K562 (cell line): ENCODE data around the gene TDO2. TPM values are rescaled to one million over a fixed set of nuclear protein-coding genes. Genes with fewer than 3 reads are reported as not detected.
"Not testable (repeated sequence)": the region's sequence is repeated elsewhere in the genome, so short reads cannot be mapped to it uniquely, and the experiment has no call there.

Experiments used
- ATAC-seq: fragments of 200-7000 bp; cut with Tn5 transposase; 3 replicates; pipeline ENCODE4 v1.9.1; 2020; ENCODE audit warnings: moderate library complexity
- BruUV-seq: library from RNA; stranded (reverse); fragments of 400-500 nt; replicated peaks from 2 replicates; lab custom pipeline; 2021; lab: Mats Ljungman, UMichigan
- CTCF ChIA-PET: fragments of 300-600 bp; formaldehyde crosslinking; extraction: SDS; loops from one replicate; lab custom pipeline; 2021; ENCODE audit warnings: low intra/inter-chr PET ratio; lab: Yijun Ruan, JAX
- POLR2A ChIA-PET: fragments of 300-600, 350-650 bp; sonication (Branson Sonifier 250); formaldehyde crosslinking; extraction: SDS; loops from one replicate; lab custom pipeline; 2021; ENCODE audit warnings: antibody characterized with exemption, inconsistent platforms; lab: Yijun Ruan, JAX
- DNase-seq, 4 experiments: peaks; one replicate each; pipeline versions ENCODE4 v3.0.0 to v3.0.0-alpha.2; 2011 to 2018; ENCODE audit warnings: low spot score in 3 of 4, mixed read lengths in 3 of 4; ENCODE audit errors: extremely low read depth in 1 of 4
- FAIRE-seq: peaks from 2 replicates; lab custom pipeline; 2011; peaks lifted over from hg19 to GRCh38; lab: Jason Lieb, UNC
- H2AFZ ChIP-seq: 2 replicates; pipeline ENCODE4 v1.6.0; 2011; ENCODE audit warnings: low read depth, low read length, control low read depth, inconsistent platforms
- H3K27ac ChIP-seq: fragments of 200-600 bp; 3 replicates; pipeline ENCODE4 v1.8.0; 2011; ENCODE audit warnings: low read depth, mild to moderate bottlenecking, control low read depth, inconsistent platforms, low read length, moderate library complexity, mixed read lengths; ENCODE audit errors: extremely low read depth
- H3K27me3 ChIP-seq, 2 experiments: fragments of 300-600 bp in 1 of 2; 2 replicates in 1 of 2; 3 replicates in 1 of 2; pipeline versions ENCODE4 v1.6.0 to v1.8.0; 2011; ENCODE audit warnings: inconsistent platforms in 2 of 2, low read length in 2 of 2, mild to moderate bottlenecking in 1 of 2, mixed read lengths in 1 of 2, moderate library complexity in 1 of 2; ENCODE audit not compliant: control insufficient read depth in 2 of 2, insufficient read depth in 2 of 2
- H3K36me3 ChIP-seq: fragments of 300-600 bp; 3 replicates; pipeline ENCODE4 v1.8.0; 2011; ENCODE audit warnings: mild to moderate bottlenecking, low read length, inconsistent platforms; ENCODE audit not compliant: control insufficient read depth, insufficient read depth
- H3K4me1 ChIP-seq, 2 experiments: fragments of 200-600 bp in 1 of 2; replicated peaks in 1 of 2; 2 replicates in 1 of 2; 3 replicates in 1 of 2; pipeline versions ENCODE4 v1.5.1 to v1.8.0; 2011; ENCODE audit warnings: inconsistent platforms in 2 of 2, low read length in 2 of 2, mild to moderate bottlenecking in 1 of 2, mixed read lengths in 1 of 2, moderate library complexity in 1 of 2; ENCODE audit not compliant: control insufficient read depth in 2 of 2, insufficient read depth in 2 of 2
- H3K4me2 ChIP-seq: 2 replicates; pipeline ENCODE4 v1.6.1; 2011; ENCODE audit warnings: low read length, control low read depth, inconsistent platforms, mixed read lengths; ENCODE audit not compliant: insufficient read depth
- H3K4me3 ChIP-seq: fragments of 200-600 bp; sonication (generic), shearing (Covaris generic); 2 replicates; pipeline ENCODE4 v1.5.1; 2016; ENCODE audit warnings: control low read depth, inconsistent platforms
- H3K79me2 ChIP-seq: fragments of 200-600 bp; 3 replicates; pipeline ENCODE4 v1.8.0; 2011; ENCODE audit warnings: low read length, inconsistent platforms; ENCODE audit not compliant: control insufficient read depth, insufficient read depth
- H3K9ac ChIP-seq, 2 experiments: 2 replicates each; pipeline versions ENCODE4 v1.6.0 to v1.6.1; 2011; ENCODE audit warnings: low read depth in 2 of 2, low read length in 2 of 2, control low read depth in 1 of 2, inconsistent platforms in 1 of 2, mild to moderate bottlenecking in 1 of 2, mixed read lengths in 1 of 2; ENCODE audit not compliant: insufficient read depth in 1 of 2
- H3K9me1 ChIP-seq: one replicate; pipeline ENCODE4 v1.6.0; 2011; ENCODE audit warnings: inconsistent platforms, mild to moderate bottlenecking, low read length, moderate library complexity; ENCODE audit not compliant: control insufficient read depth, insufficient read depth
- H3K9me3 ChIP-seq: replicated peaks from 2 replicates; pipeline ENCODE4 v1.5.1; 2011; ENCODE audit warnings: low read depth, low read length, inconsistent platforms; ENCODE audit not compliant: control insufficient read depth, insufficient read depth
- H4K20me1 ChIP-seq: replicated peaks from 2 replicates; pipeline ENCODE4 v1.6.1; 2011; ENCODE audit warnings: low read length, inconsistent platforms, mixed read lengths; ENCODE audit not compliant: control insufficient read depth, insufficient read depth
- NCOA6 ChIP-seq: fragments of 450-650 bp; IDR thresholded peaks from 2 replicates; pipeline ENCODE4 v1.6.1; 2017; ENCODE audit warnings: mild to moderate bottlenecking
- POLR3G ChIP-seq: IDR thresholded peaks from 2 replicates; pipeline ENCODE4 v1.6.1; 2011; ENCODE audit not compliant: insufficient read length, insufficient replicate concordance; ENCODE audit errors: extremely low read depth
- TBP ChIP-seq: optimal IDR thresholded peaks from 2 replicates; pipeline ENCODE3; 2011; ENCODE audit warnings: low read depth, low read length, improper control_type of control experiment
- WGBS: fragments of 100-300 bp; shearing (Covaris generic); methylation state at CpG from one replicate; pipeline ENCODE4 v1.1.6; 2016; ENCODE audit warnings: low coverage, mixed read lengths; ENCODE audit not compliant: insufficient coverage; ENCODE audit errors: missing lambda C conversion rate; 5-methylcytosine and 5-hydroxymethylcytosine counted together
- in situ Hi-C: fragments of 300-500 bp; cut with MboI; formaldehyde crosslinking; loops from 4 replicates; pipeline ENCODE4 v1.15.0; 2018; ENCODE audit warnings: inconsistent platforms, mixed read lengths
- intact Hi-C: fragments of 100-400 bp; cut with micrococcal nuclease; formaldehyde crosslinking; loops from 2 replicates; pipeline ENCODE4 v1.14.2; 2022
- polyA plus RNA-seq, 8 experiments: library from polyadenylated mRNA; depleted of rRNA in 4 of 8; stranded (reverse) in 5 of 8; unstranded in 3 of 8; fragments of >200 nt; fragmentation: Nextera tagmentation in 2 of 8; fragmentation: Illumina TruSeq in 1 of 8; extraction: Ambion mirVana in 2 of 8; extraction: Trizol in 1 of 8; gene quantifications; 2 replicates each; pipeline versions ENCODE4 v1.2.1 to v1.2.3, GENCODE V29; 2011 to 2014; ENCODE audit warnings: inconsistent platforms in 1 of 8, missing spikeins in 1 of 8
- total RNA-seq, 7 experiments: library from RNA; depleted of rRNA in 6 of 7; stranded (reverse); fragments of >200 nt in 6 of 7; fragmentation: Illumina TruSeq in 2 of 7; extraction: Trizol in 2 of 7; gene quantifications; 2 replicates each; pipeline versions ENCODE4 v1.2.1 to v1.2.3, GENCODE V29; 2011 to 2021; ENCODE audit warnings: low replicate concordance in 1 of 7

The TDO2 gene
- total and polyA plus RNA-seq, 9 of the 15 experiments (the other 6 are each of a cell fraction or from before 2014, with no cell fraction given) = 0.09 to 0.65 (median 0.22) TPM; not detected in 2

GRCh38 chr4:155891058-155891457, 12.4 kb upstream of the TDO2 start:
- Histone ChIP-seq H3K79me2 (no peaks in the 10 kb centered on the region), H3K4me1 (no peaks in the 10 kb centered on the region), H3K36me3 (no peaks in the 10 kb centered on the region), H2AFZ (no peak overlapping the region), H4K20me1 (no peaks in the 10 kb centered on the region), H3K9me1 (no peaks in the 10 kb centered on the region), H3K9ac (no peak overlapping the region), H3K27me3 (no peaks in the 10 kb centered on the region), H3K27ac (no peak overlapping the region), H3K9me3 (no peaks in the 10 kb centered on the region), H3K4me3 (no peak overlapping the region), H3K4me2 (no peak overlapping the region)
- in situ Hi-C loops = no loop called here
- TF ChIP-seq TBP (no peak), NCOA6 (no peak), POLR3G (no peak)
- POLR2A ChIA-PET = no interaction called here
- no TSS peak for BruUV-seq
- DNase-seq = no peak
- intact Hi-C loops = no loop called here
- FAIRE-seq = no peak
- no peak for ATAC-seq
- WGBS = 3% methylated on average over 3 of the region's 3 CpGs
- CTCF ChIA-PET = no interaction called here

DNA sequence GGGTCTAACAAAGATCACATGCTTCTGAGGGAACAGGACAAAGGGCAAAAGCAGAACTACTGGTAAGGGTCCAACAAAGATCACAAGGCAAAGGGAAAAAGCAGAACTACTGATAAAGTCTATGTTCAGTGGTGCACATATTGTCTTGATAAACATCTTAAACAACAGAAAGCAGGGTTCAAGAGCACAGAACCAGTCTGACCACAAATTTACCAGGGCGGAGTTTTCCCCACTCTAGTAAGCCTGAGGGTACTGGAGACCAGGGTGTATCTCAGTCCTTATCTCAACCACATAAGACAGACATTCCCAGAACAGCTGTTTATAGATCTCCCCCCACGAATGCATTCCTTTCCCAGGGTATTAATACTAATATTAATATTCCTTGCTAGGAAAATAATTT, 5.1 kb upstream of the TDO2 start:
- H3K9ac ChIP-seq, H3K4me1 ChIP-seq, H3K9me3 ChIP-seq, H2AFZ ChIP-seq, H3K9me1 ChIP-seq, H3K27ac ChIP-seq, H3K4me3 ChIP-seq, intact Hi-C loops, ATAC-seq, H3K79me2 ChIP-seq, in situ Hi-C loops, H3K36me3 ChIP-seq, H3K4me2 ChIP-seq, FAIRE-seq, H3K27me3 ChIP-seq, CTCF ChIA-PET, DNase-seq, BruUV-seq, POLR2A ChIA-PET, H4K20me1 ChIP-seq: not testable (repeated sequence)
- 9% methylated on average over 2 of the region's 2 CpGs for WGBS
